Mucosa of descending colon (tissue), 3 donors: ENCODE measurements around the gene SCEL. TPM values are rescaled to one million over a fixed set of nuclear protein-coding genes. Genes with fewer than 3 reads are reported as not detected.

Source experiments
- ATAC-seq: fragments of 200-7000 bp; cut with Tn5 transposase; one replicate; pipeline ENCODE4 v1.9.1; 2020; ENCODE audit warnings: mild to moderate bottlenecking, moderate library complexity
- DNase-seq, 3 donors: peaks; one replicate each; pipeline ENCODE4 v3.0.0-alpha.2; 2020
- H3K36me3 ChIP-seq: fragments of 200-600 bp; one replicate; pipeline ENCODE4 v1.8.0; 2021; ENCODE audit warnings: low read depth, mild to moderate bottlenecking
- H3K4me1 ChIP-seq: fragments of 200-600 bp; one replicate; pipeline ENCODE4 v1.8.0; 2021; ENCODE audit warnings: low read depth, mild to moderate bottlenecking
- H3K4me3 ChIP-seq: fragments of 200-600 bp; one replicate; pipeline ENCODE4 v1.8.0; 2021; ENCODE audit warnings: mild to moderate bottlenecking
- H3K9me3 ChIP-seq: fragments of 200-600 bp; one replicate; pipeline ENCODE4 v1.8.0; 2021; ENCODE audit warnings: mild to moderate bottlenecking
- CTCF ChIP-seq: fragments of 200-600 bp; IDR thresholded peaks from one replicate; pipeline ENCODE4 v1.8.0; 2022; ENCODE audit warnings: antibody characterized with exemption, mild to moderate bottlenecking
- intact Hi-C, 2 donors: fragments of 100-400 bp; cut with DNase I in 1 of 2; cut with micrococcal nuclease in 1 of 2; formaldehyde crosslinking; loops; one replicate each; pipeline versions ENCODE4 v1.11.0 to v1.11.1; 2022; cut with DNase I, micrococcal nuclease
- total RNA-seq, 3 donors: library from RNA; stranded (reverse); fragmentation: NEBNext Ultra II Directional in 2 of 3; extraction: Animal tissue kit (Norgen Biotek cat#: 25700) in 2 of 3; gene quantifications; one replicate each; pipeline versions ENCODE4 v1.2.1 to v1.2.4, GENCODE V29; 2021 to 2023
- donor health status: DM: no; HTN: no; CAD: no; lungs with moderate emphysema.
- donor health status: DM: no; HTN: no; CAD: no.
- donor health status: DM: no; HTN: yes; CAD: no.

Gene SCEL
- total RNA-seq, 3 donors from 2014 or later: 0.19 to 1.9 (median 1.4) TPM

GRCh38 chr13:77521595-77522367 lies 13.7 kb upstream of the SCEL start:
- H3K4me3 ChIP-seq: no peak overlapping the region
- H3K9me3 ChIP-seq: no peaks in the 10 kb centered on the region
- TF ChIP-seq CTCF: no peak
- no peaks in the 10 kb centered on the region for H3K36me3 ChIP-seq
- intact Hi-C loops: no loop called here
- DNase-seq (no peak), ATAC-seq (no peak)
- no peaks in the 10 kb centered on the region for H3K4me1 ChIP-seq

- TF ChIP-seq CTCF: no peak
- intact Hi-C loops: no loop called here
- no peak for DNase-seq
- no peak for ATAC-seq
- no peaks in the 10 kb centered on the region for H3K4me1 ChIP-seq
- H3K9me3 ChIP-seq: no peaks in the 10 kb centered on the region
- H3K4me3 ChIP-seq: no peak overlapping the region
- no peaks in the 10 kb centered on the region for H3K36me3 ChIP-seq
Measured at GRCh38 chr13:77522444-77522843, 13.1 kb upstream of the SCEL start.

GRCh38 chr13:77523386-77523785 lies 12.1 kb upstream of the SCEL start:
- Histone ChIP-seq H3K4me1 (no peaks in the 10 kb centered on the region), H3K4me3 (no peak overlapping the region), H3K36me3 (no peaks in the 10 kb centered on the region), H3K9me3 (no peaks in the 10 kb centered on the region)
- TF ChIP-seq CTCF: no peak
- intact Hi-C loops: no loop called here
- ATAC-seq (no peak), DNase-seq (no peak)

GRCh38 chr13:77523834-77524728 lies 11.4 kb upstream of the SCEL start:
- Histone ChIP-seq H3K9me3 (no peaks in the 10 kb centered on the region), H3K36me3 (no peaks in the 10 kb centered on the region), H3K4me3 (no peak overlapping the region), H3K4me1 (no peaks in the 10 kb centered on the region)
- TF ChIP-seq CTCF: no peak
- ATAC-seq: no peak
- no peak for DNase-seq
- intact Hi-C loops: no loop called here

GRCh38 chr13:77528414-77528813 lies 7.1 kb upstream of the SCEL start:
- intact Hi-C loops: no loop called here
- DNase-seq (no peak), ATAC-seq (no peak)
- Histone ChIP-seq H3K4me3 (no peak overlapping the region), H3K36me3 (no peaks in the 10 kb centered on the region), H3K9me3 (no peaks in the 10 kb centered on the region), H3K4me1 (no peaks in the 10 kb centered on the region)
- no peak for TF ChIP-seq CTCF
